GM23338 (cell line): ENCODE measurements around the gene AGFG2. TPM values are rescaled to one million over a fixed set of nuclear protein-coding genes. Genes with fewer than 3 reads are reported as not detected.

Experiments
- ATAC-seq: fragments of 200-7000 bp; cut with Tn5 transposase; 3 replicates; pipeline ENCODE4 v1.9.1; 2020
- DNase-seq: peaks from one replicate; pipeline ENCODE4 v3.0.0-alpha.2; 2015; ENCODE audit warnings: low spot score
- H2AFZ ChIP-seq: fragments of 200-600 bp; sonication (generic); 2 replicates; pipeline ENCODE4 v1.8.0; 2016; ENCODE audit warnings: antibody characterized with exemption, mild to moderate bottlenecking, moderate library complexity
- H3F3A ChIP-seq: fragments of 200-600 bp; sonication (generic); replicated peaks from 2 replicates; pipeline ENCODE4 v1.8.0; 2017; ENCODE audit warnings: antibody characterized with exemption, mixed run types, low read depth
- H3K27ac ChIP-seq: fragments of 200-600 bp; sonication (generic); 2 replicates; pipeline ENCODE4 v1.6.1; 2016; ENCODE audit warnings: low read depth
- H3K27me3 ChIP-seq: fragments of 200-600 bp; sonication (generic); 2 replicates; pipeline ENCODE4 v1.8.0; 2016; ENCODE audit warnings: mild to moderate bottlenecking, mixed run types, moderate library complexity; ENCODE audit not compliant: insufficient read depth
- H3K36me3 ChIP-seq: fragments of 200-600 bp; sonication (generic); 2 replicates; pipeline ENCODE4 v1.8.0; 2016; ENCODE audit warnings: mild to moderate bottlenecking; ENCODE audit not compliant: insufficient read depth
- H3K4me1 ChIP-seq: fragments of 200-600 bp; sonication (generic); 2 replicates; pipeline ENCODE4 v1.8.0; 2016; ENCODE audit warnings: mild to moderate bottlenecking, moderate library complexity; ENCODE audit not compliant: insufficient read depth
- H3K4me2 ChIP-seq: fragments of 200-600 bp; sonication (generic); 2 replicates; pipeline ENCODE4 v1.7.1; 2017; ENCODE audit warnings: mixed run types
- H3K4me3 ChIP-seq: fragments of 200-600 bp; sonication (generic); 2 replicates; pipeline ENCODE4 v1.6.1; 2016; ENCODE audit warnings: mixed run types
- H3K79me2 ChIP-seq: fragments of 200-600 bp; sonication (generic); replicated peaks from 2 replicates; pipeline ENCODE4 v1.8.0; 2017; ENCODE audit warnings: mild to moderate bottlenecking; ENCODE audit not compliant: insufficient read depth
- H3K9me2 ChIP-seq: fragments of 200-600 bp; sonication (generic); 2 replicates; pipeline ENCODE4 v1.8.0; 2017; ENCODE audit not compliant: insufficient read depth
- H4K20me1 ChIP-seq: fragments of 200-600 bp; sonication (generic); replicated peaks from 2 replicates; pipeline ENCODE4 v1.8.0; 2017; ENCODE audit warnings: mild to moderate bottlenecking; ENCODE audit not compliant: insufficient read depth
- H3K27ac Mint-ChIP-seq: 2 replicates; pipeline ENCODE4 v1.8.0; 2020; ENCODE audit warnings: inconsistent platforms, mild to moderate bottlenecking, moderate library complexity, mixed read lengths
- H3K27me3 Mint-ChIP-seq: 3 replicates; pipeline ENCODE4 v1.8.0; 2022; ENCODE audit warnings: low read depth, mild to moderate bottlenecking, moderate library complexity, mixed read lengths, inconsistent platforms; ENCODE audit not compliant: insufficient read depth, poor library complexity
- H3K36me3 Mint-ChIP-seq: 3 replicates; pipeline ENCODE4 v1.8.0; 2021; ENCODE audit warnings: low read depth, mild to moderate bottlenecking, inconsistent platforms, moderate library complexity, mixed read lengths
- H3K4me1 Mint-ChIP-seq: 3 replicates; pipeline ENCODE4 v1.8.0; 2020; ENCODE audit warnings: mild to moderate bottlenecking, inconsistent platforms, mixed read lengths
- H3K4me3 Mint-ChIP-seq: 3 replicates; pipeline ENCODE4 v1.8.0; 2021; ENCODE audit warnings: moderate library complexity, mild to moderate bottlenecking, inconsistent platforms, mixed read lengths
- H3K9me3 Mint-ChIP-seq: 3 replicates; pipeline ENCODE4 v1.8.0; 2020; ENCODE audit warnings: moderate library complexity, mild to moderate bottlenecking, inconsistent platforms, mixed read lengths
- CREB1 ChIP-seq: fragments of 250-450 bp; sonication (Bioruptor Pico); IDR thresholded peaks from 2 replicates; pipeline ENCODE4 v1.5.0; 2020; ENCODE audit warnings: low read depth, mild to moderate bottlenecking, moderate library complexity
- JUNB ChIP-seq: IDR thresholded peaks from one replicate; pipeline ENCODE4 v1.6.1; 2016; ENCODE audit warnings: antibody characterized with exemption; ENCODE audit not compliant: unreplicated experiment
- NANOG ChIP-seq: IDR thresholded peaks from 2 replicates; pipeline ENCODE4 v1.6.1; 2016; ENCODE audit warnings: antibody characterized with exemption, borderline replicate concordance
- POLR2AphosphoS5 ChIP-seq: IDR thresholded peaks from 2 replicates; pipeline ENCODE4 v1.6.1; 2016; ENCODE audit warnings: antibody characterized with exemption, low read depth
- STAT1 ChIP-seq: IDR thresholded peaks from one replicate; pipeline ENCODE4 v1.6.1; 2016; ENCODE audit warnings: antibody characterized with exemption; ENCODE audit not compliant: unreplicated experiment
- ZNF331 ChIP-seq: fragments of 250-450 bp; sonication (Bioruptor Pico); IDR thresholded peaks from 2 replicates; pipeline ENCODE4 v1.5.0; 2020; ENCODE audit warnings: low read depth, mild to moderate bottlenecking, moderate library complexity
- polyA plus RNA-seq: library from polyadenylated mRNA; unstranded; fragments of >200 nt; fragmentation: Nextera tagmentation; extraction: Ambion mirVana; gene quantifications from 2 replicates; pipeline ENCODE4 v1.2.1, GENCODE V29; 2016
- total RNA-seq: library from RNA; depleted of rRNA; stranded (reverse); fragments of >200 nt; shearing (Covaris generic); gene quantifications from 2 replicates; pipeline ENCODE4 v1.2.3, GENCODE V29; 2014
- TF ChIP-seq, protein P1 (sequence below): IDR thresholded peaks from 2 replicates; pipeline ENCODE4 v1.6.1; 2016; ENCODE audit warnings: antibody characterized with exemption
- TF ChIP-seq, protein P2 (sequence below): IDR thresholded peaks from one replicate; pipeline ENCODE4 v1.6.1; 2018; ENCODE audit warnings: antibody characterized with exemption; ENCODE audit not compliant: unreplicated experiment
- TF ChIP-seq, protein P3 (sequence below), 2 experiments: fragments of 200-600 bp in 1 of 2; sonication (generic) in 1 of 2; conservative IDR thresholded peaks; 2 replicates each; pipeline versions ENCODE4 v1.5.1 to v1.6.1; 2016 to 2017; ENCODE audit warnings: antibody characterized with exemption in 2 of 2, low read depth in 2 of 2, mild to moderate bottlenecking in 2 of 2, moderate library complexity in 1 of 2

Gene AGFG2
- total and polyA plus RNA-seq, 2 experiments from 2014 or later: 2.3 to 8.9 TPM

DNA sequence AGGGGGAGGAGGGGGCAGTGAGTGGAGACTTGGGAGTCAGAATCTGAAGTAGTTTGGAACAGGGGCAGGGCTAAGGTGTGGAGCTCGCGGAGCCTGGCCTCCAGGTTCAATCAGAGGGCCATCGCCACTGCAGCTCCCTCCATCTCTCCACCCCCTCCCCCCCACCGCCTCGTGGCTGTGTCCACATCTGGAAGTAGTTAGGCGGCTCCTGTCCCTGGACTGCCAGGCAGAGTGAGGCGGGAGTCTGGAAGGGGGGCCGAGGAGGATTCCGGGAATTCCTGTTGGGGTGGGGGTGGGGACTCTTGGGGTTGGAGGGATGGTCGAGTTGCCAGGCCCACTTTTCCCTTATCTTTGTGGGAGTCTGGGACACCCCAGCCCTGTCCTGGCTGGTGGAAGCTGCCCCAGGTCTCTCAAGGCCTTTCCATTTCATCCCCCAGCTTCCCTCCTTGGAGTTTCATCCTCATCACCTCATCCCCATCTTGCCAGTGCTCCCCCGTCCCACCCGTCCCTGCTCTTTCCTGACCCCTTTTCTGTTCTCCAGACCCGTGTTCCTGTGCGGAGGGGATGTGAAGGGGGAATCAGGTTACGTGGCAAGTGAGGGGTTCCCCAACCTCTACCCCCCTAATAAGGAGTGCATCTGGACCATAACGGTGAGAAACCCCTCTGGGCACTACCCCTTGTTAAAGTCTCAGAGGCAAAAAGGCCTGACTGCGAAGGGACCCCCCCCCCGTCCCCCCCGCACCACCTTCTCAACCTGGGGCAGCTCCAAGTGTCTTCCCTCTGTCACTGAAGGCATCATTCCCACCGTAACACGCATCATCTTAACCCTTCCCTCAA, 64.1 kb downstream of the AGFG2 start:
- 0 out of 2 replicates have a peak, but pooled peaks cover 3% of the 10 kb centered on the region for H3F3A ChIP-seq
- peaks cover 13% of the 10 kb centered on the region for H3K27me3 ChIP-seq
- peak overlapping the region; percentile 90 for H3K4me3 ChIP-seq
- ATAC-seq (peak; percentile 17), DNase-seq (peak; percentile 94)
- peaks cover 35% of the 10 kb centered on the region for H3K27me3 Mint-ChIP-seq
- peaks cover 11% of the 10 kb centered on the region for H3K36me3 Mint-ChIP-seq
- H3K4me3 Mint-ChIP-seq: peak overlapping the region; percentile 86
- TF ChIP-seq CREB1 (CRISPR knock-in tag) (no peak), JUNB (no peak), ZNF331 (CRISPR knock-in tag) (0 out of 2 replicates have a peak, but pooled peaks have one; percentile 20), POLR2AphosphoS5 (peak; percentile 81), NANOG (no peak; the same call in 1 of the 2 replicates)
- TF ChIP-seq, protein P1, sequence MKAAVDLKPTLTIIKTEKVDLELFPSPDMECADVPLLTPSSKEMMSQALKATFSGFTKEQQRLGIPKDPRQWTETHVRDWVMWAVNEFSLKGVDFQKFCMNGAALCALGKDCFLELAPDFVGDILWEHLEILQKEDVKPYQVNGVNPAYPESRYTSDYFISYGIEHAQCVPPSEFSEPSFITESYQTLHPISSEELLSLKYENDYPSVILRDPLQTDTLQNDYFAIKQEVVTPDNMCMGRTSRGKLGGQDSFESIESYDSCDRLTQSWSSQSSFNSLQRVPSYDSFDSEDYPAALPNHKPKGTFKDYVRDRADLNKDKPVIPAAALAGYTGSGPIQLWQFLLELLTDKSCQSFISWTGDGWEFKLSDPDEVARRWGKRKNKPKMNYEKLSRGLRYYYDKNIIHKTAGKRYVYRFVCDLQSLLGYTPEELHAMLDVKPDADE: 0 out of 2 replicates have a peak, but pooled peaks have one; percentile 41
- TF ChIP-seq, protein P2, sequence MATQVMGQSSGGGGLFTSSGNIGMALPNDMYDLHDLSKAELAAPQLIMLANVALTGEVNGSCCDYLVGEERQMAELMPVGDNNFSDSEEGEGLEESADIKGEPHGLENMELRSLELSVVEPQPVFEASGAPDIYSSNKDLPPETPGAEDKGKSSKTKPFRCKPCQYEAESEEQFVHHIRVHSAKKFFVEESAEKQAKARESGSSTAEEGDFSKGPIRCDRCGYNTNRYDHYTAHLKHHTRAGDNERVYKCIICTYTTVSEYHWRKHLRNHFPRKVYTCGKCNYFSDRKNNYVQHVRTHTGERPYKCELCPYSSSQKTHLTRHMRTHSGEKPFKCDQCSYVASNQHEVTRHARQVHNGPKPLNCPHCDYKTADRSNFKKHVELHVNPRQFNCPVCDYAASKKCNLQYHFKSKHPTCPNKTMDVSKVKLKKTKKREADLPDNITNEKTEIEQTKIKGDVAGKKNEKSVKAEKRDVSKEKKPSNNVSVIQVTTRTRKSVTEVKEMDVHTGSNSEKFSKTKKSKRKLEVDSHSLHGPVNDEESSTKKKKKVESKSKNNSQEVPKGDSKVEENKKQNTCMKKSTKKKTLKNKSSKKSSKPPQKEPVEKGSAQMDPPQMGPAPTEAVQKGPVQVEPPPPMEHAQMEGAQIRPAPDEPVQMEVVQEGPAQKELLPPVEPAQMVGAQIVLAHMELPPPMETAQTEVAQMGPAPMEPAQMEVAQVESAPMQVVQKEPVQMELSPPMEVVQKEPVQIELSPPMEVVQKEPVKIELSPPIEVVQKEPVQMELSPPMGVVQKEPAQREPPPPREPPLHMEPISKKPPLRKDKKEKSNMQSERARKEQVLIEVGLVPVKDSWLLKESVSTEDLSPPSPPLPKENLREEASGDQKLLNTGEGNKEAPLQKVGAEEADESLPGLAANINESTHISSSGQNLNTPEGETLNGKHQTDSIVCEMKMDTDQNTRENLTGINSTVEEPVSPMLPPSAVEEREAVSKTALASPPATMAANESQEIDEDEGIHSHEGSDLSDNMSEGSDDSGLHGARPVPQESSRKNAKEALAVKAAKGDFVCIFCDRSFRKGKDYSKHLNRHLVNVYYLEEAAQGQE: no peak
- H3K4me1 Mint-ChIP-seq: peaks cover 39% of the 10 kb centered on the region
- H3K9me3 Mint-ChIP-seq: no peaks in the 10 kb centered on the region
- H2AFZ ChIP-seq: no peak overlapping the region
- H3K27ac Mint-ChIP-seq: peak overlapping the region; percentile 94; the same call in 1 of the 2 replicates
- no peaks in the 10 kb centered on the region for H3K9me2 ChIP-seq
- peak overlapping the region; percentile 97 for H3K27ac ChIP-seq
- H3K79me2 ChIP-seq: no peaks in the 10 kb centered on the region
- H3K4me2 ChIP-seq: peak overlapping the region; percentile 99
- H3K36me3 ChIP-seq: no peaks in the 10 kb centered on the region
- H3K4me1 ChIP-seq: peaks cover 26% of the 10 kb centered on the region
- H4K20me1 ChIP-seq: no peaks in the 10 kb centered on the region; the same call in 1 of the 2 replicates

DNA sequence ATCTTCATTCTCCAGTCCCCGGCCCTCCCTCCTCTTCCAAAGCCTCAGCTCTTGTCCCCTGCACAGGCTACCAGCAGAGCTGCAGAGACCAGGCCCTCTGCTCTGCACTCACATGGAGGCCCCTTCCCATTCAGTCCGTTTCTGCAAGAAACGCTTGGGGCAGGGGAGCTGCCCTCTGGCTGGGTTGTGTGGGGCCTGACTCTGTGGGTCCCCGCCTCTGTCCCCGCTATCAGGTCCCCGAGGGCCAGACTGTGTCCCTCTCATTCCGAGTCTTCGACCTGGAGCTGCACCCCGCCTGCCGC, 64.7 kb downstream of the AGFG2 start:
- H3K4me3 Mint-ChIP-seq: peak overlapping the region; percentile 86
- Histone ChIP-seq H3K4me2 (peak overlapping the region; percentile 99), H4K20me1 (no peaks in the 10 kb centered on the region; the same call in 1 of the 2 replicates), H3K27me3 (peaks cover 13% of the 10 kb centered on the region), H3K79me2 (no peaks in the 10 kb centered on the region), H3K9me2 (no peaks in the 10 kb centered on the region), H3K4me3 (peak overlapping the region; percentile 90), H3K27ac (peak overlapping the region; percentile 97), H3K36me3 (no peaks in the 10 kb centered on the region), H3K4me1 (peaks cover 26% of the 10 kb centered on the region), H3F3A (0 out of 2 replicates have a peak, but pooled peaks cover 3% of the 10 kb centered on the region), H2AFZ (no peak overlapping the region)
- H3K9me3 Mint-ChIP-seq: no peaks in the 10 kb centered on the region
- H3K4me1 Mint-ChIP-seq: peaks cover 37% of the 10 kb centered on the region
- DNase-seq (peak; percentile 64), ATAC-seq (peak; percentile 13)
- peaks cover 7% of the 10 kb centered on the region; the same call in 2 of the 3 replicates for H3K36me3 Mint-ChIP-seq
- peak overlapping the region; percentile 94 for H3K27ac Mint-ChIP-seq
- peaks cover 35% of the 10 kb centered on the region for H3K27me3 Mint-ChIP-seq
- TF ChIP-seq, protein P3, sequence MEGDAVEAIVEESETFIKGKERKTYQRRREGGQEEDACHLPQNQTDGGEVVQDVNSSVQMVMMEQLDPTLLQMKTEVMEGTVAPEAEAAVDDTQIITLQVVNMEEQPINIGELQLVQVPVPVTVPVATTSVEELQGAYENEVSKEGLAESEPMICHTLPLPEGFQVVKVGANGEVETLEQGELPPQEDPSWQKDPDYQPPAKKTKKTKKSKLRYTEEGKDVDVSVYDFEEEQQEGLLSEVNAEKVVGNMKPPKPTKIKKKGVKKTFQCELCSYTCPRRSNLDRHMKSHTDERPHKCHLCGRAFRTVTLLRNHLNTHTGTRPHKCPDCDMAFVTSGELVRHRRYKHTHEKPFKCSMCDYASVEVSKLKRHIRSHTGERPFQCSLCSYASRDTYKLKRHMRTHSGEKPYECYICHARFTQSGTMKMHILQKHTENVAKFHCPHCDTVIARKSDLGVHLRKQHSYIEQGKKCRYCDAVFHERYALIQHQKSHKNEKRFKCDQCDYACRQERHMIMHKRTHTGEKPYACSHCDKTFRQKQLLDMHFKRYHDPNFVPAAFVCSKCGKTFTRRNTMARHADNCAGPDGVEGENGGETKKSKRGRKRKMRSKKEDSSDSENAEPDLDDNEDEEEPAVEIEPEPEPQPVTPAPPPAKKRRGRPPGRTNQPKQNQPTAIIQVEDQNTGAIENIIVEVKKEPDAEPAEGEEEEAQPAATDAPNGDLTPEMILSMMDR (conservative IDR thresholded peaks at IDR 0.05; ENCODE audit: low read depth in 2 of 2): no peak
- TF ChIP-seq STAT1: no peak
- TF ChIP-seq POLR2AphosphoS5: no peak
